Stimulated activated CD4-positive, alpha-beta T cell treated with anti-CD3 and anti-CD28 coated beads, Interleukin-2, amount 100 ng/mL, for 48 hours (primary cell): ENCODE results near the gene OAS3.
"Not testable (repeated sequence)": the region's sequence is repeated elsewhere in the genome, so short reads cannot be mapped to it uniquely, and the experiment has no call there.

Experiments
- DNase-seq, 2 donors: peaks; one replicate each; pipeline ENCODE4 v3.0.0-alpha.2; 2020

Gene OAS3

DNA sequence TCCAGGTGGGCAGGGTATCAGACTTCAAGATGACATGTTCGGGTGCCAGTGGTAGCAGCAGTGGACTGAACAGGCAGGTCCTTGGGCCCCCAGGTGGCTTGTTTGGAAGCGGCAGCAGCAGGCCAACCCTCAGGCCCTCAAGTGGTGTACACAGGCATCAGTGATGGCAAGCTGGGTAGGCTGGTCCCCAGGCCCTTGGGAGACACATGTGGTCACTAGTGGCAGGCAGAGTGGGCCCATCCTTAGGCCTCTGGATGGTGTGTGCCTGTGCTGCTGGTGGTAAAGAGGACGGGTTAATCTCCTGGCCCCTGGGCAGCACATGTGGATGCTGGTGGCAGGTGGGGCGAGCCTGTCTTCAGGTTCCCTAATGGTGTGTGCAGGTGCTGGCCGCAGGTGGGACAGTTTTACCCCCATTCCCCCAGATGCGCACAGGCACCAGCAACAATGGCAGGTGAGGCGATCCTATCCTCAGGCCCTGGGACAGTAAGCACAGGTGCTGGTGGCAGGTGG is 48.1 kb downstream of the OAS3 start:
- DNase-seq, result no peak

DNA sequence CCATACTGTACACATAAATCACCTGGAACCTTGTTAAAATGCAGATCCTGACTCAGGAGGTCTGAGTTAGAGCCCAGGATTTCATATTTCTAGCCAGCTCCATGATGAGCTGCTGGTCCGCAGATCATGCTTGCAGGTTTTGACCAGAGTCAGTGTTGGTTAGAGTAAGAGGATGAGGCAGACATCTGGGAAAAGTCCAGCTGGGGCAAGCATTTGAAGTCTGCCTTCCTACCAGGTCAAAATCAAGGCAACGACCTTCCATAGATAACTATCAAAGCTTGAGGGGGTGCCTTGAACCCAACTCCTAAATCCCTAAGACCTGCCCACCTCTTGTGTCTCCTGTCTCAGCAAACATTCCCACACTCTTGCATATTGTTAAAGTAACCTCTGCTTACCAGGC is 49.3 kb downstream of the OAS3 start:
- DNase-seq, result no peak

DNA sequence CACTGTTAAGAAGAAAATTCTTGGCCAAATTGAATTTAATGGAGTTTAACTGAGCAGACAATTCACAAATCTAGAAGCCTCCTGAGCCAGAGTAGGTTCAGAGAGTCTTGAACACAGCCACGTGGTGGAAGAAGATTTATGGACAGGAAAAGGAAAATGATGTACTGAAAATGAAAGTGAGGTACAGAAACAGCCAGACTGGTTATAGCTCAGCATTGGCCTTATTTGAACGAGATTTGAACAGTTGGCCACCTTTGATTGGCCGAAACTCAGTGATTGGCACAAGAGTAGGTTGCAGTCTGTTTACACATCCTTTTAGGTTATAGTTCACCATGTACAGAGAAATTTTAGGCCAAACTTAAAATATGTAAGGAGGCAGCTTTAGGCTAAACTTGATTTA is 50.0 kb downstream of the OAS3 start:
- DNase-seq, result no peak

DNA sequence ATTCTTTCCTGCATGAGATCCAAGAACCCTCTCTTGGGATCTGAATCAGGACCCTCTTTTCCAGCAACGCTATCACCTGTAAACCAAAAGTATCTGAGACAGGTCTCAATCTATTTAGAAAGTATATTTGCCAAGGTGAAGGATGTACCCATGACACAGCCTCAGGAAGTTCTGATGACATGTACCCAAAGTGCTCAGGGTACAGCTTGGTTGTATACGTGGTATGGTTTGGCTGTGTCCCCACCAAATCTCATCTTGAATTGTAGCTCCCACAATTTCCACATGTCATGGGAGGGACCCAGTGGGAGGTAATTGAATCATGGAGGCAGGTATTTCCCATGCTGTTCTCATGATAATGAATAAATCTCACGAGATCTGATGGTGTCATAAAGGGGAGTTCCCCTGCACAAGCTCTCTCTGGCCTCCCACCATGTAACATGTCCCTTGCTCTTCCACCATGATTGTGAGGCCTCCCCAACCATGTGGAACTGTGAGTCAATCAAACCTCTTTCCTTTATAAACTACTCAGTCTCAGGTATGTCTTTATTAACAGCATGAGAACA is 50.6 kb downstream of the OAS3 start:
- DNase-seq, result not testable (repeated sequence)

DNA sequence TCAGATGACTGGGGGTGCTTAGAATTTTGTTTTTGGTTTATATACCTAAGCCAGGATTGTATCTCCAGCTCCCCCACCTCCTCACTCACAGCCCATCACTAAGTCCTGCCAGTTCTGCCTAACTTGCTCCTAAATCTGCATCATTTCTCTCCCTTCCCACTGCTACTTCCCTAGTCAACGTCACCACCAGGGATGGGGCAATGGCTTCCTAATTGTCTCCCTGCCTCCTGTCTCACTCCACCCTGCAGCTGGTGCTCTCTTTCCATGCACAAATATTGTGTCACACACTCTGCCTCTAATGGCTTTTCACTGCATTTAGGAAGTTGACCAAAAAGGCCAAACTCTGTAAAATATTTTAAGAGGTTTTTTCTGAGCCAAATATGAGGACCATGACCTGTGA is 51.5 kb downstream of the OAS3 start:
- no peak for DNase-seq

DNA sequence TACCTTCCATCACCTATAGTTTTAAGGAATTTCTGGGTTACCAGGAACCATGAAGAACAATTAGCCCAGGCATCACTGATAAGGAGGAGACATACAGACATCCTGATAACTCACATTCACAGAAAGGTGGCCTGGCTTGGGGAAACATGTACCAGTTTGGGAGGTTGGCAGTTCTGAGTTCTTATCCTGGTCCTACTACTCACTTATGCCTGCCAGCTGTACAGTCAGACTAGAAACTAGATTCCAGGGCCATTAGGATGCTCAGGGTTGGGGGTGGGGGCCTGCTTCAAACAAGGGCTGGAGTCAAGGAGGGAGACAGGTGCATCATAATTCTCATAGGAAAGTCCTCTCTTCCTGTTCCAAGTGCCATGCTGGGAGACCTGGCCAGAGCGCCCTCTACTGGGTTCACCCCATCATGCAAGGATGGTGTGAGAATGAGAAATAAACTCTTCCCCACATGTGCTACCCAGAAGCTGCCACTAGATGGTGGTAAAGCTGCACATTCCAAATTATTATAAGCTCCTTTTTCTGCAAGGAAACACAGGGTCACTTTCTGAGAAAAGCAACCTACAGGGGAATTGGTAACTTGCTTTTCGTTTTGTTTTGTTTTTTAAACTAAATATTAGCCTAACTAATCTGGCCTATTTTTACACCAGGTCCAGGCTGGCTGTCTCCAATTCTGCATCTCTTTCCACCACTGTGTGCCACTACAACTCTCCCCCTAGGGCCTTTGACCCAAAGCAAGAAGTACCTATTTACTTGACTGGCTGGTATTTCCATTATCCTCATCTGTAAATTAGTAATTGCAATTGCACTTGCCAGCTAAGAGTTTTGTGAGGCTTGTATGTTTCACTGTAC is 54.5 kb downstream of the OAS3 start:
- DNase-seq, result peak; percentile 55 to 70

DNA sequence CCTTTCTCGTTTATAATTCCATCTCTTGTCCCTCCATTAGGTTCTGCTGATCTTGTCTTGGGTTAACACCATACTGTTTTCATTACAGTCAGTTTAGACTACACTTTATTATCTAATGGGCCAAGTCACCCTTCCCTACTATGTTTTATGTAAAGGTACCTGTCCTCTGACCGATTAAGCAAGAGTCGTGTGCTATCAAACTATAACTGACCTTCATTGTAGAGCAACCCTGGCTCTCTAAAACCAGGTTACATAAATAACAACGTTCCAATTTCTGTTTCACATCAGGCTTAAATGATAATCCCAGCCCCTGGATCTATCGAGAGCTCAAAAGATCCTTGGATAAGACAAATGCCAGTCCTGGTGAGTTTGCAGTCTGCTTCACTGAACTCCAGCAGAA is 56.7 kb downstream of the OAS3 start:
- no peak for DNase-seq

DNA sequence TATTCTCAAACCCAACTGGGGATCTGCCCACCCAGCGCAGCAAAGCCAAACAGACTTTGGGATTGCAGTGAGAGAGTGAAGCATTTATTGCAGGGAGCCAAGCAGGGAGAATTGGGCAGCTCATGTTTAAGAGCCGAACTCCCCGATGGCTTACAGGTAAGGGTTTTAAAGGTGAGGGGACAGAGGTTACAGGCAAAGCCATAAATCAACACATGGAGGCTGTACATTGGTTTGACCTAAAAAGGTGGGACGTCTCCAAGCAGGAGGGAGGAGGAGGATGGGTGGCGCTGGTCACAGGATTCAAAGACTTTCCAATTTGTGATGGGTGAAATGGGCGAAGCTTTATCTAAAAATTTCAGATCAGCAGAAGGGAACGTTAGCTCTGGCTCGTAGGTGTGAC is 58.2 kb downstream of the OAS3 start:
- no peak for DNase-seq

DNA sequence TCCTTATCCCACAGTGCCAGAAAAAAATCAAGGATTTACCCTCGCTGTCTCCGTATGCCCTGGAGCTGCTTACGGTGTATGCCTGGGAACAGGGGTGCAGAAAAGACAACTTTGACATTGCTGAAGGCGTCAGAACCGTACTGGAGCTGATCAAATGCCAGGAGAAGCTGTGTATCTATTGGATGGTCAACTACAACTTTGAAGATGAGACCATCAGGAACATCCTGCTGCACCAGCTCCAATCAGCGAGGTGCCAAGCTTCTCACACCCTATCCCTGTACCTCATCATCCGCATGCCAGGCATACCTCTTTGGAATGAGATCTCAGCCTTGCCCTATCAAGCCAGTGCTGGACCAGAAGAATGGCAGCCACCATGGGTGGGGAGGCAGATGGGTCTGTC is 59.2 kb downstream of the OAS3 start:
- no peak for DNase-seq

DNA sequence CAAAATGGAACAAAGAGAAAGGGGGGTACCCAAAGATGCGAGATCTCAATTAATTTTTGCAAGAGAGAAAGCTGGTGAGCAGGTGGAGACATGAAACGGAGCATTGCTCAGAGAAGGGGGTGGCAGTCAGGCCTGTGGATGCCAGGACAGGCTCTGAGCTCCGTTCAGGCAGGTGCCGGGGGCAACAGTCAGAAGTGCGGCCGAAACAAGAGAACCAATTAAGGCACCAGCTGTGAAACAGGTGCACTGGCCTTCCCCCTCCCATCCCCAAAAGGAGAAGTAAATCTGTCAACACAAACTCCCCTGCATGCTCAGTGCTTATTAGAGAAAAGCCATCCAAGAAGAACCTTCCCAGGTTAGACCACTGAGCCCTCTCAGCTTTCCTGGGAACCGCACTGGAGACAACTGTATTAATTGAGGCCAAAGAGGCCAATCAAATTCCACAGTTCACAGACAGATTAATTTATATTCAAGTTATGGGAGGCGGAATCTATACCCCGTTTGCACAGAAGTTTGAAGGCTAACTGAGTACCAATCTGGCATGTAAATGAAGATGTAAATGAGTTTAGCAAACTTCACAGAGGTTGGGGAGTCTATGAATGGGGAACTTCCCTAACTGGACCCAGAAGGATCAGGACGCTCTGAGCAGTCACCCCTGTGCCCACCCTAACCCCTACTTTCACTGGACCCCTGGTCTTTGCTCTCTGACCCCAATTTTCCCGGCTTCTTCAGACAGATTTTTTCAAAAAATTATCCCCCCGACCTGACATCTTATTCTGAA is 60.9 kb downstream of the OAS3 start:
- DNase-seq, result no peak

DNA sequence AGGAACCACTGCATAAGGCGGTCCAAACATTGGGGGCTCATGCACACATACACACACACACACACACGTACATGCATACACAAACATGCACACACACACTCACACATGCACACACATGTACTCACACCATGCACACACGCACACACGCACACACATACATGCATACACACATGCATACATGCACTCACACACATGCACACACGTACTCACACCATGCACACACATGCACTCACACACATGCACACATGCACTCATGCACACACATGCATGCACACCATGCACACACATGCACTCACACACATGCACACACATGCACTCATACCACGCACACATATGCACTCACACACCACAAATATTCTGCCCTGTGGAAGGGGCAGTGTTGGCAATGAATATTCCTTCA is 62.2 kb downstream of the OAS3 start:
- DNase-seq, result no peak

DNA sequence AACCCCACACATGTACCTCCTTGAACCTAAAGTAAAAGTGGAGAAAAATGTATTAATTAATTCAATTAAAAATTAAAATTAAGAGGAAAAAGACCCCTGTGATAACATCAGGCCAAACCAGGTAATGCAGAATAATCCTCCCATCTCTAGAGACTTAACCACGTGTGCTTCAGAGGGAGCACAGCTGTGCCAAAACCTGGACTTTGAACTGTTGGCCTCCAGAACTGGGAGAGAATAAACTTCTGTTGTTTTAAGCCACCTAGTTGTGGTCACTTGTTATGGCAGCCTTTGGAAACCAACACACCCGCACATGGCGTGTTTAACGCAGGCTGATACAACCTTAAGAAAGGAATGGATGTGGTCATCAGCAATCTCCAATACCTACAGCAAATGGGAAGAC is 63.9 kb downstream of the OAS3 start:
- DNase-seq, result no peak

DNA sequence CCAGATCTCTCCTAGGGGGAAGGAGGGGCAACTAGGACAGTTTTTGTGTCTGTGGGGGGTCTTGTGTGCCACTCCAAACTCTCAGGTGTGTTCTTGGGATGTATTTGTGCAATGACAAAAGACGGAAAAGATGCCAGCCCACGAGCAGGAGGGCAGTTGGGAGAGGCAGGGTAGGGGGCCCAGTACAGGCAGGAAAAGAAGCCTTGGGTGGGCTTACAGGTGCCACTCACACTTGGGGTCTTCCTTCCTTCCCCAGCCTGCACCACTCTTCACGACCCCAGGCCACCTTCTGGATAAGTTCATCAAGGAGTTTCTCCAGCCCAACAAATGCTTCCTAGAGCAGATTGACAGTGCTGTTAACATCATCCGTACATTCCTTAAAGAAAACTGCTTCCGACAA is 64.4 kb downstream of the OAS3 start:
- no peak for DNase-seq

DNA sequence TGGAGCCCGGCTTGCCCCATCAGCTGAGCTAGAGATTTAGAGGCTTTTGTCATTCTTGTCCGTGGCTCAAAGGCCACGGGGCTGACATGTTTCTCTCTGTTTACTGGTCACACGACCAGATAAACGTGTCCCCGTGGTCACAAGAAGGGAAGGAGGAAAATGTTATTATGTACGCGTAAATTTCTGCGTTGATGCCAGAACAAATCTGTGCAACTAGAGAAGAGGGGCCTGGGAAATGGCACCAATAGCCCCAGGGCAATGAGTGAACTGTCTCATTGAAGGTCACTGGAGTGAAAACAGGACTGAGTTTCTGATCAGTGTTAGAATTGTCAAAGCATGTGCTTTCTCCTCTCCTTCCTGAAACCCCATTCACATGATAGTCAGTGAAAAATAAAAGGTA is 65.4 kb downstream of the OAS3 start:
- DNase-seq, result no peak

DNA sequence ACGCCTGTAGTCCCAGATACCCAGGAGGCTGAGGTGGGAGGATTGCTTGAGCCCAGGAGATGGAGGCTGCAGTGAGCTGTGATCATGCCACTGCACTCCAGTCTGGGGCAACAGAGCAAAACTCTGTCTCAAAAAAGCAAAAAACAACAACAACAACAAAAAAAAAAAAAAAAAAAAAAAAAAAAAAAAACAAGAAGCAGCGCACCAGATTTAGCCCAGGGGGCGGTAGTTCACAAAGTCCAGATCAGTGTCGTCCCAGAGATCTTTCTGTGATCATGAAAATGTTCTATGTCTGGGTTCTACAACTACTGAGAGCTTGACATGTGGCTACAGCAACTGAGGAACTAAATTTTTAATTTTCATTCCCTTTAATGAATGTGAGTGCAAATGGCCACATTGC is 67.5 kb downstream of the OAS3 start:
- no peak for DNase-seq

DNA sequence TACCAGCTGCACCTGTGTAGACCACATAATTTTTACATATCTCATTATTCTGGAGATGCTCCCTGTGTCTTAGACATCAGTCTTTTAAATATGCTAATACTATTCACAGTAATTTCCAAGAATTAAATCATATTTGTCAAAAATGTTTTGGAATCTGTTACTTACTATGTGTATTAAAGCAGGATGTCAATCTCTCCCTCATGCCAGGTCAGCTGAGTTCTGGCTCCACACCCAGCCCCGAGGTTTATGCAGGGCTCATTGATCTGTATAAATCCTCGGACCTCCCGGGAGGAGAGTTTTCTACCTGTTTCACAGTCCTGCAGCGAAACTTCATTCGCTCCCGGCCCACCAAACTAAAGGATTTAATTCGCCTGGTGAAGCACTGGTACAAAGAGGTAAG is 67.9 kb downstream of the OAS3 start:
- no peak for DNase-seq

DNA sequence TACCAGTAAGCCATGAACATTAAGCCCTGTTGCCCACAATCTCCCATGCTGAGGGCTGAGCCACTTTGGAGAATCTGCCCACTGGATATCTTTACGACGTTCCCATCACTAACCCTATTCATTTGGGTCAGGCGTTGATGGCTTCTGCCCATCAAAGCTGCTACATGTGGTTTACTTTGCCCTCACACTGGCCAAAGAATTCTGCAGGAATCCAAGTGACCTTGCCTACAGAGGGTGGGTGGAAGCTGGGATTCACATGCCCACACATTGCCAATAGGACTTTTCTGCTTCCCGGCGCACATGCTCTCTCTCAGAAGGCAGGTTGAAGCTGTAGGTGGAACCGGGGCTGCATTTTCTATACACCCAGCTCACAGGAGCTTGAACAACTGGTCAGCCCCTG is 68.4 kb downstream of the OAS3 start:
- no peak for DNase-seq

DNA sequence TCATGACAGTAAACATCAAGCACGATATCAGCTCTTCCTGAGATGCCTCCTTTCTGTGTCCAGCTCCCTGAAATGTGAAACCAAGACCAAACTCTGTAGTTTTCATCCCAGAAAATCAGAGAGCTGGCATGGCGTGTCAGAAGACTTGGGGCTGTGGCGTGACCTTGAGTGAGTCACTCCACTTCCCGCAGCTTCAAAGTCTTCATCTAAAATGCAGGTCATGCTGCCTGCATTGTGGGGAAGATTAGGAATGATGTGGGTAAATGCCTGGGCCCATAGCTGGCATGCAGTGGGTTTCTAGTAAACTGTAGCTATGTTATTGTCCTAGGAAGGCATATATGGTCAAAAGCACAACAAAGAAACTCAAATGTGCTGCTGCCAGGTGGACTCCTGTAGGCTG is 68.9 kb downstream of the OAS3 start:
- no peak for DNase-seq

DNA sequence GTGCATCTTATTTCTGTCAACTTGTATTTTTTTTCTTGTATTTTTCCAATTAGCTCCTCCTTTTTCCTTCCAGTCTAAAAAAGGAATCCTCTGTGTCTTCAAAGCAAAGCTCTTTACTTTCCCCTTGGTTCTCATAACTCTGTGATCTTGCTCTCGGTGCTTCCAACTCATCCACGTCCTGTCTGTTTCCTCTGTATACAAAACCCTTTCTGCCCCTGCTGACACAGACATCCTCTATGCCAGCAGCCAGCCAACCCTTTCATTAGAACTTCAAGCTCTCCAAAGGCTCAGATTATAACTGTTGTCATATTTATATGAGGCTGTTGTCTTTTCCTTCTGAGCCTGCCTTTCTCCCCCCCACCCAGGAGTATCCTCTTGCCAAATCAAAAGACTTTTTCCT is 72.4 kb downstream of the OAS3 start:
- DNase-seq, result no peak

DNA sequence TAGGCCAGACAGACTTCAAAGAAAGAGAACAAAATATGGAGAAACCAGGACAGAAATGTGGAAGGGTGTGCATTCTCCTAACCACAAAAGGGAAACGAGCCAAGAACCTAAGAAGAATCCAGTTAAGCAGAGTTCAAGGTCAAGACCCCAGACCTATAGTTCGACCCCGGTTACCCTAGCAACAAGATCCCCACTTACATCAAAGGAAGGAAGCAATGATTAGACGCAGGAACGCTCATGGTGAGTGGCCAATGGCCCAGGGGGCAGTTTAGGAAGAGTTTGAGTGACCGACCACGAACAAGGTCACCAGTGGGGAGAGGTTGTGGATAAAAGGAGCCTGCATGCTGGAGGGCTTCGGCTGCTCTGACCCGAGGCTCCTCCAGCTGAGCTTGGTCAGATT is 76.3 kb downstream of the OAS3 start:
- DNase-seq, result no peak

DNA sequence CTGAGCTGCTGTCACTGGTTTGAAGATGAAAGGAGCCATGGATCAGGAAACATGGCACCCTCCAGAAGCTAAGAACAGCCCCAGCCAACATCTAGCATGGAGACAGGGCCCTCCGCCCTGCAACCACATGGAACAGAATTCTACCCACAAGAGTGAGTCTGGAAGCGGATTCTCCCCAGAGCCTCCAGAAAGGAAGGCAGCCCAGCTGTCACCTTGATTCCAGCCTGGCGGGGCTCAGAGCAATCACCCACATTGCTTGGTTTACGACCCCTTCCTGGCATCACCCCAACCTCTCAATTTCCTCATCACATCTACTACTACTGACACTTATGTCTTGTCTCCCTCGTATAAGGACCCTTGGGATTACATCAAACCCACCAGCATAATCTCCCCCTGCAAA is 78.5 kb downstream of the OAS3 start:
- DNase-seq, result no peak

DNA sequence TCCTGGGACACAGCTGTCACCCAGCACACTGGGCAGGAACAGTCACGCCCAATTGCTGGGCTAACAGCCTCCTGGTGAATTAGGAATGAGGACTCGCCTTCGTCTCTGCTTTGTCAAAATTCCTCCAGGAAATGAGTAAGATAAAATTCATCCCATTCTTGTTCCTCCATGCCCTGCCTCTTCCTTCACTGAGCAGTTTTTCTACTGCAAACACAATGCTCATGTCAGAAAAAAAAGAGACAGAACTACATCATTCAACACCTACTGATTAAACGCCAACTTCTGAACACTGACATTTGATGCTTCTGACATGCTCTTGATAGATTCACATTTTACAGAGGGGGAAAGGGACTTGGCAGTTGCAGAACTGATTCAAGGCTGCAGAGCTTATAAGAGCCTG is 80.8 kb downstream of the OAS3 start:
- DNase-seq, result no peak

DNA sequence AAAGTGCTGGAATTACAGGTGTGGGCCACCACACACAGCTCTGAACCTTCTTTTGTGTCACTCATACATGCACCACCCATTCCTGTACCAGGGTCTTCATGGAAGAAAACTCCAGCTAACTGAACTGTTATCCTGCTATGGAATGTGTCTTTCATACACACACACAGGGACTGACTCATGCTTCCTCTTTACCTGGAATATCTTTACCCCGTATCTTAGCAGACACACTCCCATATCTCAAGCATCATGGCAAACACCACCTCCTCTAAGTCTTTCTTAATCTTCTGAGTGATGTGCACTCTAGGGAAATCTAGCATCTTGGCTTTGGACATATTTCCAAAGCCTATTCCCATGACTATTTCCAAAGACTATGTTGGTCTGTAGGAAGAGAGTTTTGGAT is 83.2 kb downstream of the OAS3 start:
- DNase-seq, result no peak
